H9 (cell line): Measurements from ENCODE around the gene TMEM184A. TPM values are rescaled to one million over a fixed set of nuclear protein-coding genes. Genes with fewer than 3 reads are reported as not detected.
A peak's percentile ranks its signal among the peaks of the same experiment; 100 is the strongest.

Experiments
- DNase-seq: peaks from one replicate; pipeline ENCODE4 v3.0.0-alpha.2; 2017
- H2AFZ ChIP-seq: one replicate; pipeline ENCODE4 v1.6.1; 2013; ENCODE audit warnings: mild to moderate bottlenecking, low read length, control low read depth, moderate library complexity
- H2AK5ac ChIP-seq: 2 replicates; pipeline ENCODE4 v1.6.1; 2013; ENCODE audit warnings: low read length, control low read depth, mixed read lengths; ENCODE audit not compliant: insufficient read length
- H2BK120ac ChIP-seq: one replicate; pipeline ENCODE4 v1.6.1; 2013; ENCODE audit warnings: low read depth, mild to moderate bottlenecking, low read length, control low read depth, inconsistent platforms; ENCODE audit not compliant: poor library complexity, severe bottlenecking
- H2BK12ac ChIP-seq: 2 replicates; pipeline ENCODE4 v1.6.1; 2013; ENCODE audit warnings: low read length, control low read depth, mixed read lengths, low read depth; ENCODE audit not compliant: insufficient read length
- H2BK15ac ChIP-seq: 2 replicates; pipeline ENCODE4 v1.6.1; 2013; ENCODE audit warnings: low read depth, low read length, control low read depth
- H2BK20ac ChIP-seq: one replicate; pipeline ENCODE4 v1.6.1; 2013; ENCODE audit warnings: low read depth, mild to moderate bottlenecking, low read length, control low read depth, inconsistent platforms; ENCODE audit not compliant: poor library complexity, severe bottlenecking
- H2BK5ac ChIP-seq: 2 replicates; pipeline ENCODE4 v1.6.1; 2013; ENCODE audit warnings: low read length, control low read depth, mixed read lengths; ENCODE audit not compliant: insufficient read length
- H3K14ac ChIP-seq: 2 replicates; pipeline ENCODE4 v1.6.1; 2013; ENCODE audit warnings: low read length, control low read depth; ENCODE audit not compliant: insufficient read depth
- H3K18ac ChIP-seq: 2 replicates; pipeline ENCODE4 v1.6.1; 2013; ENCODE audit warnings: low read depth, mild to moderate bottlenecking, mixed read lengths, low read length, control low read depth; ENCODE audit not compliant: insufficient read length
- H3K23ac ChIP-seq: 2 replicates; pipeline ENCODE4 v1.6.1; 2013; ENCODE audit warnings: low read length, control low read depth, mixed read lengths, low read depth; ENCODE audit not compliant: insufficient read length
- H3K23me2 ChIP-seq: 2 replicates; pipeline ENCODE4 v1.6.1; 2013; ENCODE audit warnings: low read depth, mild to moderate bottlenecking, mixed read lengths, low read length, control low read depth; ENCODE audit not compliant: insufficient read length, poor library complexity, severe bottlenecking
- H3K27ac ChIP-seq: 2 replicates; pipeline ENCODE4 v1.5.1; 2013; ENCODE audit warnings: low read length, control low read depth, mixed read lengths, low read depth; ENCODE audit not compliant: insufficient read length
- H3K27me3 ChIP-seq: 2 replicates; pipeline ENCODE4 v1.6.1; 2013; ENCODE audit warnings: low read length, control low read depth, inconsistent platforms; ENCODE audit not compliant: insufficient read depth
- H3K4ac ChIP-seq: 2 replicates; pipeline ENCODE4 v1.6.1; 2013; ENCODE audit warnings: low read depth, mild to moderate bottlenecking, control low read depth, inconsistent platforms, low read length, moderate library complexity
- H3K4me1 ChIP-seq: 2 replicates; pipeline ENCODE4 v1.6.1; 2013; ENCODE audit warnings: low read length, control low read depth, inconsistent platforms; ENCODE audit not compliant: insufficient read depth
- H3K4me2 ChIP-seq: 2 replicates; pipeline ENCODE4 v1.6.1; 2013; ENCODE audit warnings: low read length, control low read depth, mixed read lengths; ENCODE audit not compliant: insufficient read length, insufficient read depth
- H3K56ac ChIP-seq: 2 replicates; pipeline ENCODE4 v1.6.1; 2013; ENCODE audit warnings: low read depth, mild to moderate bottlenecking, mixed read lengths, low read length, control low read depth; ENCODE audit not compliant: insufficient read length
- H3K79me1 ChIP-seq: 2 replicates; pipeline ENCODE4 v1.6.1; 2013; ENCODE audit warnings: low read depth, mild to moderate bottlenecking, moderate library complexity, low read length, control low read depth, inconsistent platforms; ENCODE audit not compliant: insufficient read depth, poor library complexity, severe bottlenecking
- H3K79me2 ChIP-seq: 2 replicates; pipeline ENCODE4 v1.6.1; 2013; ENCODE audit warnings: low read length, control low read depth, inconsistent platforms; ENCODE audit not compliant: insufficient read depth
- H3K9ac ChIP-seq: 2 replicates; pipeline ENCODE4 v1.6.1; 2013; ENCODE audit warnings: low read length, control low read depth, mixed read lengths; ENCODE audit not compliant: insufficient read length; ENCODE audit errors: extremely low read depth
- H3K9me3 ChIP-seq: one replicate; pipeline ENCODE4 v1.6.1; 2013; ENCODE audit warnings: low read depth, low read length, inconsistent platforms; ENCODE audit not compliant: control insufficient read depth
- H3T11ph ChIP-seq: one replicate; pipeline ENCODE4 v1.6.1; 2013; ENCODE audit warnings: mild to moderate bottlenecking, low read length, control low read depth, inconsistent platforms
- H4K20me1 ChIP-seq: one replicate; pipeline ENCODE4 v1.6.1; 2013; ENCODE audit not compliant: control insufficient read depth, insufficient read length, insufficient read depth
- H4K5ac ChIP-seq: 2 replicates; pipeline ENCODE4 v1.6.1; 2013; ENCODE audit warnings: low read depth, mild to moderate bottlenecking, mixed read lengths, low read length, control low read depth; ENCODE audit not compliant: insufficient read length
- H4K8ac ChIP-seq: replicated peaks from 2 replicates; pipeline ENCODE4 v1.6.1; 2013; ENCODE audit warnings: low read length, control low read depth, mixed read lengths, low read depth; ENCODE audit not compliant: insufficient read length
- H4K91ac ChIP-seq: 2 replicates; pipeline ENCODE4 v1.6.1; 2013; ENCODE audit warnings: low read depth, mild to moderate bottlenecking, moderate library complexity, mixed read lengths, low read length, control low read depth; ENCODE audit not compliant: insufficient read length
- H3K27ac Mint-ChIP-seq, 3 experiments: 2 replicates in 2 of 3; 3 replicates in 1 of 3; pipeline ENCODE4 v1.8.0; 2020 to 2021; ENCODE audit warnings: mixed read lengths in 3 of 3, mild to moderate bottlenecking in 1 of 3, moderate library complexity in 1 of 3
- H3K27me3 Mint-ChIP-seq: 2 replicates; pipeline ENCODE4 v1.8.0; 2021; ENCODE audit warnings: low read depth, mild to moderate bottlenecking, moderate library complexity, mixed read lengths
- H3K36me3 Mint-ChIP-seq, 3 experiments: 2 replicates in 2 of 3; 3 replicates in 1 of 3; pipeline ENCODE4 v1.8.0; 2020 to 2021; ENCODE audit warnings: low read depth in 3 of 3, mixed read lengths in 3 of 3; ENCODE audit not compliant: insufficient read depth in 1 of 3
- H3K4me1 Mint-ChIP-seq, 2 experiments: 2 replicates each; pipeline ENCODE4 v1.8.0; 2020; ENCODE audit warnings: mixed read lengths in 2 of 2
- H3K4me3 Mint-ChIP-seq, 2 experiments: 2 replicates in 1 of 2; 3 replicates in 1 of 2; pipeline ENCODE4 v1.8.0; 2020 to 2021; ENCODE audit warnings: mild to moderate bottlenecking in 2 of 2, mixed read lengths in 2 of 2, moderate library complexity in 1 of 2
- H3K9me3 Mint-ChIP-seq, 2 experiments: 2 replicates in 1 of 2; 3 replicates in 1 of 2; pipeline ENCODE4 v1.8.0; 2020; ENCODE audit warnings: mild to moderate bottlenecking in 2 of 2, mixed read lengths in 2 of 2, moderate library complexity in 1 of 2
- WGBS: extraction: QIAGEN DNeasy Blood & Tissue Kit; methylation state at CpG from one replicate; pipeline ENCODE4 v1.1.7; 2013; ENCODE audit warnings: missing lambda C conversion rate, low lambda C conversion rate, mixed read lengths; ENCODE audit not compliant: insufficient read length; ENCODE audit errors: extremely low coverage; 5-methylcytosine and 5-hydroxymethylcytosine counted together
- total RNA-seq: library from RNA; stranded (reverse); gene quantifications from 2 replicates; pipeline ENCODE4 v1.2.1, GENCODE V29; 2021
- TF ChIP-seq, protein P1 (sequence below): fragments of 200-600 bp; sonication (generic); conservative IDR thresholded peaks from 3 replicates; pipeline ENCODE4 v1.8.0; 2021; ENCODE audit warnings: antibody characterized with exemption, mild to moderate bottlenecking

The TMEM184A gene
- total RNA-seq, 1 experiment from 2014 or later: 1.3 TPM

DNA sequence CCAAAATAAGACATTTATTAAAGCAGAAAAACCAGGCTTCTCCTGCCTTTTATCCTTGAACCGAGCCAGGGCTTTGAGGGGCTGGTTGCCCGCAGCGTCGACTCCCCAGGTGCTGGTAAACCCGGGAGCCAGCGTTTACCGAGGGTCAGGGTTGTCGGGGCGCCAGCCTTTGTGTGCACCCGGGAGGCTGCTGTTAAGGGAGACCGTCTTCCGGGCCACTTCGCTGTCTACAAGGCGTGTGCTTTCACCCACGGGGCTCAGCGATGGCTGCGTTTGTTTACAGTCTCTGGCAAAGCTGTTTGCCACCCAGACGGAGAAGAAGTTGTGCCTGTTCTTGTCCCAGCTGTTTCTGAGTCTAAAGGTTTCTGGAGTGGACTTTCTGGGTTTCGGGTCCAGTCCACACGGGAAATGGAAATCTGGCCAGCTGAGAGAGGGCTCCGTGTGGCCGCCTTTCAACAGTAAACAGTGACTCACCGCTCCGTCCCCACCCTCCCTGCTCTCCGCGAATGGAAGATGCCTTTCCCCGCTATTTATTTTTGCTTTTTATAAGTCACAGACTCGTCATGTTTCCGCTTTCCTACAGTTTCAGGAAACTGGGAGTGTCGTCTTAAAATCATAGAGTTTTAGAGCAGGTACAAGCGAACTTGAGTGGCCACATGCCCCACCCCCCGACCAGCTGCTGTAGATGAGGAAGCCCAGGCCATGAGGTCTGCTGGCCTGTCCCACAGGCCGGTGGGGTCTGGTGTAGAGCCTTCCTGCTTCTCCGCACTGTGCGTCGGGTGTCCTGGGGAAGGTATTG is 23.4 kb downstream of the TMEM184A start:
- no peak overlapping the region for H3T11ph ChIP-seq
- no peak overlapping the region for H3K9ac ChIP-seq
- H4K8ac ChIP-seq: no peak overlapping the region
- H3K23ac ChIP-seq: no peak overlapping the region
- H3K56ac ChIP-seq: no peak overlapping the region
- peaks cover 7% of the 10 kb centered on the region; the same call in 1 of the 2 replicates for H3K79me2 ChIP-seq
- peak overlapping the region; percentile 43 for H2BK12ac ChIP-seq
- no peak overlapping the region for H2BK20ac ChIP-seq
- H3K27me3 ChIP-seq: no peaks in the 10 kb centered on the region
- Mint-ChIP-seq H3K27me3 (no peaks in the 10 kb centered on the region), H3K4me1 (peaks cover 27 to 28% of the 10 kb centered on the region in 2 experiments), H3K4me3 (peak overlapping the region; percentile 40 to 76; a peak in 4 of 5 replicates), H3K27ac (no peak overlapping the region; a peak in 1 of 7 replicates), H3K36me3 (no peaks in the 10 kb centered on the region), H3K9me3 (no peaks in the 10 kb centered on the region)
- H2BK15ac ChIP-seq: no peak overlapping the region
- H3K9me3 ChIP-seq: no peaks in the 10 kb centered on the region
- H2AK5ac ChIP-seq: no peak overlapping the region
- H4K5ac ChIP-seq: no peak overlapping the region
- peaks cover 3% of the 10 kb centered on the region; the same call in 1 of the 2 replicates for H3K4me1 ChIP-seq
- H2AFZ ChIP-seq: no peak overlapping the region
- no peak overlapping the region for H3K18ac ChIP-seq
- H2BK5ac ChIP-seq: no peak overlapping the region
- no peak for DNase-seq
- no peak overlapping the region for H3K4ac ChIP-seq
- H2BK120ac ChIP-seq: no peak overlapping the region
- H3K23me2 ChIP-seq: peaks cover 4% of the 10 kb centered on the region
- no peaks in the 10 kb centered on the region for H4K20me1 ChIP-seq
- no CpG with 5 or more reads among the region's 36 CpGs for WGBS
- TF ChIP-seq, protein P1, sequence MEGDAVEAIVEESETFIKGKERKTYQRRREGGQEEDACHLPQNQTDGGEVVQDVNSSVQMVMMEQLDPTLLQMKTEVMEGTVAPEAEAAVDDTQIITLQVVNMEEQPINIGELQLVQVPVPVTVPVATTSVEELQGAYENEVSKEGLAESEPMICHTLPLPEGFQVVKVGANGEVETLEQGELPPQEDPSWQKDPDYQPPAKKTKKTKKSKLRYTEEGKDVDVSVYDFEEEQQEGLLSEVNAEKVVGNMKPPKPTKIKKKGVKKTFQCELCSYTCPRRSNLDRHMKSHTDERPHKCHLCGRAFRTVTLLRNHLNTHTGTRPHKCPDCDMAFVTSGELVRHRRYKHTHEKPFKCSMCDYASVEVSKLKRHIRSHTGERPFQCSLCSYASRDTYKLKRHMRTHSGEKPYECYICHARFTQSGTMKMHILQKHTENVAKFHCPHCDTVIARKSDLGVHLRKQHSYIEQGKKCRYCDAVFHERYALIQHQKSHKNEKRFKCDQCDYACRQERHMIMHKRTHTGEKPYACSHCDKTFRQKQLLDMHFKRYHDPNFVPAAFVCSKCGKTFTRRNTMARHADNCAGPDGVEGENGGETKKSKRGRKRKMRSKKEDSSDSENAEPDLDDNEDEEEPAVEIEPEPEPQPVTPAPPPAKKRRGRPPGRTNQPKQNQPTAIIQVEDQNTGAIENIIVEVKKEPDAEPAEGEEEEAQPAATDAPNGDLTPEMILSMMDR: no peak
- no peak overlapping the region for H3K4me2 ChIP-seq
- H3K27ac ChIP-seq: no peak overlapping the region
- peak overlapping the region; percentile 46 for H3K14ac ChIP-seq
- H4K91ac ChIP-seq: no peak overlapping the region
- H3K79me1 ChIP-seq: no peaks in the 10 kb centered on the region
